HepG2 (cell line): ENCODE results near the gene CCT6A. TPM values are rescaled to one million over a fixed set of nuclear protein-coding genes. Genes with fewer than 3 reads are reported as not detected.

Experiments
- AHR ChIP-seq: IDR thresholded peaks from 2 replicates; pipeline ENCODE4 v1.6.1; 2018; ENCODE audit warnings: missing genetic modification reagents, missing compliant biosample characterization
- CAMTA2 ChIP-seq: sonication (generic); formaldehyde crosslinking; IDR thresholded peaks from 2 replicates; pipeline ENCODE4 v1.4.0; 2020; ENCODE audit warnings: mild to moderate bottlenecking, missing genetic modification reagents, borderline replicate concordance
- EP300 ChIP-seq, 3 experiments: sonication (generic) in 1 of 3; formaldehyde crosslinking in 1 of 3; IDR thresholded peaks; 2 replicates each; pipeline versions ENCODE4 v1.5.1 to v1.6.1; 2011 to 2020; ENCODE audit warnings: low read depth in 2 of 3, low read length in 2 of 3, borderline replicate concordance in 1 of 3, improper control_type of control experiment in 1 of 3, mild to moderate bottlenecking in 1 of 3, missing genetic modification reagents in 1 of 3, moderate library complexity in 1 of 3
- FOXC1 ChIP-seq: sonication (generic); formaldehyde crosslinking; IDR thresholded peaks from 2 replicates; pipeline ENCODE4 v1.8.0; 2022; ENCODE audit warnings: mild to moderate bottlenecking, missing genetic modification reagents, borderline replicate concordance
- MAFG ChIP-seq: sonication (generic); formaldehyde crosslinking; IDR thresholded peaks from 2 replicates; pipeline ENCODE4 v1.5.1; 2020; ENCODE audit warnings: mild to moderate bottlenecking, missing genetic modification reagents
- MAZ ChIP-seq, 2 experiments: sonication (generic) in 1 of 2; formaldehyde crosslinking in 1 of 2; IDR thresholded peaks; 2 replicates each; pipeline versions ENCODE4 v1.5.0 to v1.6.1; 2012 to 2020; ENCODE audit warnings: low read depth in 2 of 2, mild to moderate bottlenecking in 2 of 2, borderline replicate concordance in 1 of 2, improper control_type of control experiment in 1 of 2, low read length in 1 of 2, missing genetic modification reagents in 1 of 2, moderate library complexity in 1 of 2
- RBM22 ChIP-seq: fragments of 200-400 bp; formaldehyde crosslinking; optimal IDR thresholded peaks from 2 replicates; pipeline ENCODE3; 2017; ENCODE audit warnings: mild to moderate bottlenecking, low read length, moderate library complexity
- SAP130 ChIP-seq: IDR thresholded peaks from 2 replicates; pipeline ENCODE4 v1.6.1; 2016; ENCODE audit warnings: low read depth
- SYNCRIP ChIP-seq: fragments of 200-400 bp; formaldehyde crosslinking; IDR thresholded peaks from 2 replicates; pipeline ENCODE4 v1.6.1; 2018; ENCODE audit warnings: mild to moderate bottlenecking, low read depth, low read length; ENCODE audit not compliant: insufficient read depth
- ZFP90 ChIP-seq: sonication (generic); formaldehyde crosslinking; IDR thresholded peaks from 2 replicates; pipeline ENCODE4 v1.8.0; 2022; ENCODE audit warnings: missing genetic modification reagents, mild to moderate bottlenecking, inconsistent platforms, borderline replicate concordance
- ZNF30 ChIP-seq: sonication (generic); formaldehyde crosslinking; IDR thresholded peaks from 2 replicates; pipeline ENCODE4 v1.5.0; 2020; ENCODE audit warnings: mild to moderate bottlenecking, missing genetic modification reagents
- polyA plus RNA-seq, 8 experiments: library from polyadenylated mRNA; depleted of rRNA in 3 of 8; stranded (reverse) in 7 of 8; unstranded in 1 of 8; fragments of >200 nt; fragmentation: Illumina TruSeq in 4 of 8; extraction: Trizol in 4 of 8; gene quantifications; 2 replicates each; pipeline versions ENCODE4 v1.2.1 to v1.2.3, GENCODE V29; 2011 to 2016; ENCODE audit warnings: low read depth in 4 of 8, missing spikeins in 1 of 8, mixed read lengths in 1 of 8; ENCODE audit not compliant: insufficient read depth in 1 of 8
- total RNA-seq, 5 experiments: library from RNA; depleted of rRNA; stranded (reverse); fragments of >200 nt; fragmentation: Illumina TruSeq; extraction: Trizol; gene quantifications; 2 replicates each; pipeline ENCODE4 v1.2.3, GENCODE V29; 2016; ENCODE audit warnings: low read depth in 1 of 5
- TF ChIP-seq, protein P1 (sequence below): conservative IDR thresholded peaks from 2 replicates; pipeline ENCODE4 v1.6.1; 2018; ENCODE audit warnings: missing genetic modification reagents
- TF ChIP-seq, protein P2 (sequence below): sonication (generic); formaldehyde crosslinking; IDR thresholded peaks from 2 replicates; pipeline ENCODE4 v1.5.1; 2020; ENCODE audit warnings: mild to moderate bottlenecking, moderate library complexity, missing genetic modification reagents
- TF ChIP-seq, protein P3 (sequence below): sonication (generic); formaldehyde crosslinking; IDR thresholded peaks from 2 replicates; pipeline ENCODE4 v1.5.0; 2020; ENCODE audit warnings: mild to moderate bottlenecking, missing genetic modification reagents
- TF ChIP-seq, protein P4 (sequence below): sonication (generic); formaldehyde crosslinking; IDR thresholded peaks from 2 replicates; pipeline ENCODE4 v1.4.0; 2020; ENCODE audit warnings: mild to moderate bottlenecking, missing genetic modification reagents
- TF ChIP-seq, protein P5 (sequence below): sonication (generic); formaldehyde crosslinking; IDR thresholded peaks from 2 replicates; pipeline ENCODE4 v1.4.0; 2020; ENCODE audit warnings: missing genetic modification reagents, mild to moderate bottlenecking, borderline replicate concordance

The CCT6A gene
- total and polyA plus RNA-seq, 2 of the 13 experiments (the other 11 are each of a cell fraction or from before 2014, with no cell fraction given), result 219 to 292 TPM

DNA sequence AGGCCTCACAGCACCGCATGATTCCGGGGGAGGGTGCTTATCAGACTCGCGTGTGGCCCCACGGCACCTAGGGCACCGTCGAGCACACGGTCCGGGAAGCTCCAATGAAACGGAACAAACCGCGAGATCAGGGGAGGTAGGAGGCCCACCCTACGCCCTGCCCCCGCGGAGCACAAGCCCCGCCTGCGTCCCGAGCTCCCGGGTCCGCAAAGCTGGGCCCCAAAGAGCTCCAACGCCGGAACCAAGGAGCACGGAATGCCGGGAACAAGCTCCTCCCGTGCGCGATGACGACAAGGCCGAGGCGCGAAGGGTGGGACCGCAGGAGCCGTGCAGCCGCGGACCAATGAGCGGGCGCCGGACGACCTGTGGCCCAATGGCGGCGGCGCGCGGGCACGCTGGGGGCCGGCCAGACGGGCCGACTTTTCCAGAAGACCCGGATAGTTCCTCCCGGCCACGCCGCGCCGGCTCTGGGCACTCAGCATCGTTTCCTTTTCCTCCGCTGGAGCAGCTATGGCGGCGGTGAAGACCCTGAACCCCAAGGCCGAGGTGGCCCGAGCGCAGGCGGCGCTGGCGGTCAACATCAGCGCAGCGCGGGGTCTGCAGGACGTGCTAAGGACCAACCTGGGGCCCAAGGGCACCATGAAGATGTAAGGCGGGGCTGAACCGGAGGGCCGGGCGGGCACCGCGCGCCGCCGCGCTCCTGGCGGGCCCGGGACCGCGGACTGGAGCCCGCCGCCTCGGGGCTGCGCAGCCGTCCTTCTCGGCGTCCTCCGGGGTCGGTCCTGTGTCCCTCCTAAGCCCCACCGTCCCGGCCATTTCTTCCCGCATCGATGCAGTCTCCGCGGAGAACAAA is at the start of gene CCT6A, which contains the start of gene PSPH (continued):
- TF ChIP-seq, protein P1, sequence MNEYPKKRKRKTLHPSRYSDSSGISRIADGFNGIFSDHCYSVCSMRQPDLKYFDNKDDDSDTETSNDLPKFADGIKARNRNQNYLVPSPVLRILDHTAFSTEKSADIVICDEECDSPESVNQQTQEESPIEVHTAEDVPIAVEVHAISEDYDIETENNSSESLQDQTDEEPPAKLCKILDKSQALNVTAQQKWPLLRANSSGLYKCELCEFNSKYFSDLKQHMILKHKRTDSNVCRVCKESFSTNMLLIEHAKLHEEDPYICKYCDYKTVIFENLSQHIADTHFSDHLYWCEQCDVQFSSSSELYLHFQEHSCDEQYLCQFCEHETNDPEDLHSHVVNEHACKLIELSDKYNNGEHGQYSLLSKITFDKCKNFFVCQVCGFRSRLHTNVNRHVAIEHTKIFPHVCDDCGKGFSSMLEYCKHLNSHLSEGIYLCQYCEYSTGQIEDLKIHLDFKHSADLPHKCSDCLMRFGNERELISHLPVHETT (CRISPR knock-in tag), result peak; percentile 97
- TF ChIP-seq EP300 (IDR thresholded peaks at IDR 0.05; ENCODE audit: low read depth in 2 of 2, low read length in 2 of 2) (peak in 1 of 2 experiments; percentile 12; a peak in 1 of 4 replicates), EP300 (CRISPR knock-in tag; IDR thresholded peaks at IDR 0.05; ENCODE audit: borderline replicate concordance) (peak; percentile 49; the same call in 1 of the 2 replicates), CAMTA2 (peak; percentile 74), MAFG (CRISPR knock-in tag) (no peak), AHR (CRISPR knock-in tag) (no peak), MAZ (IDR thresholded peaks at IDR 0.05; ENCODE audit: borderline replicate concordance, low read depth, low read length) (peak; percentile 80; the same call in 1 of the 2 replicates), MAZ (CRISPR knock-in tag; IDR thresholded peaks at IDR 0.05; ENCODE audit: low read depth) (peak; percentile 88), SYNCRIP (no peak), SAP130 (peak; percentile 96), FOXC1 (CRISPR knock-in tag) (peak; percentile 72), ZNF30 (CRISPR knock-in tag) (no peak), ZFP90 (peak; percentile 81; the same call in 1 of the 2 replicates), RBM22 (no peak)
- TF ChIP-seq, protein P2, sequence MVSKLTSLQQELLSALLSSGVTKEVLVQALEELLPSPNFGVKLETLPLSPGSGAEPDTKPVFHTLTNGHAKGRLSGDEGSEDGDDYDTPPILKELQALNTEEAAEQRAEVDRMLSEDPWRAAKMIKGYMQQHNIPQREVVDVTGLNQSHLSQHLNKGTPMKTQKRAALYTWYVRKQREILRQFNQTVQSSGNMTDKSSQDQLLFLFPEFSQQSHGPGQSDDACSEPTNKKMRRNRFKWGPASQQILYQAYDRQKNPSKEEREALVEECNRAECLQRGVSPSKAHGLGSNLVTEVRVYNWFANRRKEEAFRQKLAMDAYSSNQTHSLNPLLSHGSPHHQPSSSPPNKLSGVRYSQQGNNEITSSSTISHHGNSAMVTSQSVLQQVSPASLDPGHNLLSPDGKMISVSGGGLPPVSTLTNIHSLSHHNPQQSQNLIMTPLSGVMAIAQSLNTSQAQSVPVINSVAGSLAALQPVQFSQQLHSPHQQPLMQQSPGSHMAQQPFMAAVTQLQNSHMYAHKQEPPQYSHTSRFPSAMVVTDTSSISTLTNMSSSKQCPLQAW, result peak; percentile 89
- TF ChIP-seq, protein P3, sequence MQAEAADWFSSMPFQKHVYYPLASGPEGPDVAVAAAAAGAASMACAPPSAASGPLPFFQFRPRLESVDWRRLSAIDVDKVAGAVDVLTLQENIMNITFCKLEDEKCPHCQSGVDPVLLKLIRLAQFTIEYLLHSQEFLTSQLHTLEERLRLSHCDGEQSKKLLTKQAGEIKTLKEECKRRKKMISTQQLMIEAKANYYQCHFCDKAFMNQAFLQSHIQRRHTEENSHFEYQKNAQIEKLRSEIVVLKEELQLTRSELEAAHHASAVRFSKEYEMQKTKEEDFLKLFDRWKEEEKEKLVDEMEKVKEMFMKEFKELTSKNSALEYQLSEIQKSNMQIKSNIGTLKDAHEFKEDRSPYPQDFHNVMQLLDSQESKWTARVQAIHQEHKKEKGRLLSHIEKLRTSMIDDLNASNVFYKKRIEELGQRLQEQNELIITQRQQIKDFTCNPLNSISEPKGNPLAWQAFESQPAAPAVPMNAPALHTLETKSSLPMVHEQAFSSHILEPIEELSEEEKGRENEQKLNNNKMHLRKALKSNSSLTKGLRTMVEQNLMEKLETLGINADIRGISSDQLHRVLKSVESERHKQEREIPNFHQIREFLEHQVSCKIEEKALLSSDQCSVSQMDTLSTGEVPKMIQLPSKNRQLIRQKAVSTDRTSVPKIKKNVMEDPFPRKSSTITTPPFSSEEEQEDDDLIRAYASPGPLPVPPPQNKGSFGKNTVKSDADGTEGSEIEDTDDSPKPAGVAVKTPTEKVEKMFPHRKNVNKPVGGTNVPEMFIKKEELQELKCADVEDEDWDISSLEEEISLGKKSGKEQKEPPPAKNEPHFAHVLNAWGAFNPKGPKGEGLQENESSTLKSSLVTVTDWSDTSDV (CRISPR knock-in tag), result no peak
- TF ChIP-seq, protein P4, sequence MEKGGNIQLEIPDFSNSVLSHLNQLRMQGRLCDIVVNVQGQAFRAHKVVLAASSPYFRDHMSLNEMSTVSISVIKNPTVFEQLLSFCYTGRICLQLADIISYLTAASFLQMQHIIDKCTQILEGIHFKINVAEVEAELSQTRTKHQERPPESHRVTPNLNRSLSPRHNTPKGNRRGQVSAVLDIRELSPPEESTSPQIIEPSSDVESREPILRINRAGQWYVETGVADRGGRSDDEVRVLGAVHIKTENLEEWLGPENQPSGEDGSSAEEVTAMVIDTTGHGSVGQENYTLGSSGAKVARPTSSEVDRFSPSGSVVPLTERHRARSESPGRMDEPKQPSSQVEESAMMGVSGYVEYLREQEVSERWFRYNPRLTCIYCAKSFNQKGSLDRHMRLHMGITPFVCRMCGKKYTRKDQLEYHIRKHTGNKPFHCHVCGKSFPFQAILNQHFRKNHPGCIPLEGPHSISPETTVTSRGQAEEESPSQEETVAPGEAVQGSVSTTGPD, result no peak
- TF ChIP-seq, protein P5, sequence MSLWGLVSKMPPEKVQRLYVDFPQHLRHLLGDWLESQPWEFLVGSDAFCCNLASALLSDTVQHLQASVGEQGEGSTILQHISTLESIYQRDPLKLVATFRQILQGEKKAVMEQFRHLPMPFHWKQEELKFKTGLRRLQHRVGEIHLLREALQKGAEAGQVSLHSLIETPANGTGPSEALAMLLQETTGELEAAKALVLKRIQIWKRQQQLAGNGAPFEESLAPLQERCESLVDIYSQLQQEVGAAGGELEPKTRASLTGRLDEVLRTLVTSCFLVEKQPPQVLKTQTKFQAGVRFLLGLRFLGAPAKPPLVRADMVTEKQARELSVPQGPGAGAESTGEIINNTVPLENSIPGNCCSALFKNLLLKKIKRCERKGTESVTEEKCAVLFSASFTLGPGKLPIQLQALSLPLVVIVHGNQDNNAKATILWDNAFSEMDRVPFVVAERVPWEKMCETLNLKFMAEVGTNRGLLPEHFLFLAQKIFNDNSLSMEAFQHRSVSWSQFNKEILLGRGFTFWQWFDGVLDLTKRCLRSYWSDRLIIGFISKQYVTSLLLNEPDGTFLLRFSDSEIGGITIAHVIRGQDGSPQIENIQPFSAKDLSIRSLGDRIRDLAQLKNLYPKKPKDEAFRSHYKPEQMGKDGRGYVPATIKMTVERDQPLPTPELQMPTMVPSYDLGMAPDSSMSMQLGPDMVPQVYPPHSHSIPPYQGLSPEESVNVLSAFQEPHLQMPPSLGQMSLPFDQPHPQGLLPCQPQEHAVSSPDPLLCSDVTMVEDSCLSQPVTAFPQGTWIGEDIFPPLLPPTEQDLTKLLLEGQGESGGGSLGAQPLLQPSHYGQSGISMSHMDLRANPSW (CRISPR knock-in tag), result no peak
